ENCODE results near the gene SLC39A9.

SLC39A9 gene

DNA sequence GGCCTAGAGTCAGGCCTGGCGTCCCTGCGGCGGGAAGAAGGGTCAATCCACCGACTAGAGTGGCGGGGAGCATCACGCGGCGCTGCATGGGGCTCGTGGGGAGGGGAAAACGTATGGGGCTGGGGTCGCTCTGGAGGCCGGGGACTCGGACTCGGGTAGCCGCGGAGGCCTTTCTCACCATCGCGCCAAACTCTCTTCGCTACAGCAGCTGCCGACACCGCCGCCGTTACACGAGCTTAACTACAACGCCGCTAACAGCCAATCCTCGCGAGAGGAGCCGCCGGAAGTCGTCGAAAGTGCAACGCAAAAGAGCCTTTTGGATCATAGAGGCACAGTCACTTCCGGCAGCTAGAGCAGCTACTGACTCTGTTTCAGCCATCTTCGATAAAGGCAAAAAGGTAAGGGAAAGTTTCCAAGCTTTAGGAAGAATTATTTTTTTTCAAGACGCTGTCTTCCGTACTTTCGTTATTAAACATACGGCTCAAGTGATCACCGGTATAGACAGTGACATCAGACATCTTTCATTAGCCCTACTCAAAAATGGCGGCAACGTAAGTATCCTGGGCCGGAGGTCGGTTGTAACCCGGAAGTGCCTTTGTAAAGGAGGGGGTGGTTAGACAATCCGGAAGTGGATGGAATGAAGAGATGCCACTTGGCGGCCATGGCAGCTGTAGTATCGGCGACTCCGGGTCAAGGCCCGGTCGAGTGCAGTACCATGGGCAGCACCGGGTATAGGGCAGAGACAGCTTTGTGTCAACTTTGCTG lies at the start of gene SLC39A9, which contains the start of gene ERH:
TSS of gene SLC39A9 (plus strand) at position 640 of the 765 bp plus-strand sequence. CDS start 678 bp downstream, outside the sequence.
TSS of gene ERH (minus strand) at position 247 of the 765 bp plus-strand sequence. CDS start at position 181, 66 bp downstream.
- peak; percentile 89 to 99 for DNase-seq

DNA sequence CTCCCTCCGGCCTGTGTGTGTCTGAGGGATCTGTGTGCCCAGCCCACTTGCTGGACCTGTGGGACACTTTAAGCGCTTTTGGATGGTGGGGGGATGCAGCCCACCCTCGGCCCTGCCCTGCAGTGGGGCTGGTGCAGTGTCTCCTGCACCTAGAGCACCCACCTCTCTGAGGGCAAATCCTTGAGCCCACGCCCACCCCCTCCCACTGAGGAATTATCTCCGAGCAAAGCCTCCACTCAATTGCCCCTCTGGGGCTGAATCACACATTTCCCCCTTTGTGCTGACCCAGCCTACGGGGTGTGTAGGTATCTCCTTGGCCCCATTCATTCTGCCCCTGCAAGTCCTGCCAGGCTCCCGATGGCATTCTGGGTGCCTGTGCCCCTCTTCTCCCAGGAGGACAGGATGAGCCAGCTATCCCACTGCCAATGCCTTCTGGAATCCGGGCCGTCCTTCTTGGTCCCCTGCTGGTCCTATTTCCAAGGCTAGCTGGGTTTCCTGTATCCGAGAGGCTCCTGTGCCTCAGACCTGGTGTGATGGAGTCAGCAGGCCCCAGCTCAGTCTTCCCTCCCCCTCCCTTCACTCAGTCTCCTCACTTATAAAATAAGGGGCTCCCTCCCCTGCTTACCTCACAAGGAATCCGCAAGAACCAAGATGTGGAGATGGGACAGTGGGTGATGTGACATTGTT lies 49.3 kb upstream of the SLC39A9 start:
- DNase-seq = no peak

- no peak for DNase-seq
Observed at GRCh38 chr14:69350892-69351291, 47.6 kb upstream of the SLC39A9 start.

GRCh38 chr14:69351385-69351784 lies 47.1 kb upstream of the SLC39A9 start:
- no peak for DNase-seq

DNA sequence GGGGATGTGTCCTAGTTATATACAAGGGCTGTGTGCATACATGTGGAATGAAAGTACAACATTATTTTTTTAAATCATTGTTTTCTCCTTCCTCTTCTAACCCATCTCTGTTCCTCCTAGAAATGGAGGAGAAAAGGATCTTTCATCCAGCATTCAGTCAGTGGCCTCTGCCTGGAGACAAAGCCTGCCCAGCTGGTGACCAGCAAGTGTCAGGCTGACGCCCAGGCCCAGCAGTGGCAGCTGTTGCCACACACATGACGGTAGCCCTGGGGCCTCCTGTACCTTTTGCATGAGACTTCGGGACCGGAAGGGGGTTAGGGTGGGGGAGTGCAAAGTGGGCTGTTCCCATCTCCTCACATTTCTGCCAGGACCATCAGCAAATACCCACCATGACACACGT lies 46.6 kb upstream of the SLC39A9 start:
- no peak for DNase-seq

GRCh38 chr14:69353168-69353567 lies 45.3 kb upstream of the SLC39A9 start:
- DNase-seq = no peak

DNA sequence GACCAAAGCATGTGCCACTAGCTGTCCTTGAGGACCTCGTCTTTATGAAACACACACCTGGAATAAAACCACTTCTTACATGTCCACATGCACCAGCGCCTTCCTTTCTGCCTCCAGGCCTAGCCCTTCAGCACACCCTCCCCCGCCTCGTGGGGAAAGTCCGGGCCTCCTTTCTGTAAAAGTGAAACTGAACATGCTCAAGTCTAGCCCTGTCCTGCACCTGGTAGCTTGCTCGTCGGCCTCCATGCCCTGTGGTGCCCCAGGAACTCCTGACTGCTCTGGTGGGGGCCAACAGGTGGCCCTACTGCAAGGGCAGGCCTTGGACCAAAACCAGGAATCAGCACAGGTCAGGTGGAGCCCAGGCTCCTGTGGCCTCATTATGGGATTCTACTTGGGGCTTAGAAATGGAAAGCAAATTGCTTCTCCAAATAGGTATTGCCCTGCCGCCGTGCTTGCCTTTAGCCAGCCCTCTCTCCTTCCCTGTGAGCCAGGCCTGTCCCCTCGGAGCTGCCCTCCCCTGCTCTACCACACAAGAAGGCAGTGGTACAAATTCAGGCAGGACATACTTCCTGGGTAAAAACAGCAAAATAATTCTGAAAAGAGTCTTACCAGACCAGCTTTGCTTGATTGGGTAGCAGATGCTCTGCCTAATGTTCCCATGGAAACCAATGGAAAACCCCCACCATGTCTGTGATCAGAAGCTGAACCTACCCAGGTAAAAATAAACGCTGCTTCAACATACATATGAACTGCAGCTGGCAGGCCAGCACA lies 43.9 kb upstream of the SLC39A9 start:
- DNase-seq = no peak

DNA sequence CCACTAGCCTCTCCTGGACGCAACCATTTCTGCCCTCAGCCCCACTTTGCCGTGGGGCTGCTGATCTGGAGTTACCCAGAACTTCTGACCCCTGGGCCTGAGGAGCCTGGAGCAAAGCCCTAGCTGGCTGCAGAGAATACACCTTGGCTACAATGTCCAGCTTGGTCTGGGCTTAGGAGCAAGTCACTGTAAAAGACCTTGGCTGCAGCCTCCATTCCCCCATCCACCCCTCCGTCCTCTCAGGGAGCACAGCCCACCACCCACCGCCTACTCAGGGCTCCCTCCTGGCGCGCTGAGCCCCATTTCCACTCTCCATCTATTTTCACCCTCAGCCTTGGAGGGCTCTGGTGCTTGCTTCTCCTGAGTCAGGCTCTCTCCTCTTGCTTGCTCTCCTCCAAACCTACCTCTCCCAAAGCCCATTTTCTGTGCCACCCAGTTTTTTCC lies 43.3 kb upstream of the SLC39A9 start:
- no peak for DNase-seq

- DNase-seq = no peak
Observed at GRCh38 chr14:69355607-69356281, 42.7 kb upstream of the SLC39A9 start.

- DNase-seq = no peak
Observed at GRCh38 chr14:69356903-69357543, 41.5 kb upstream of the SLC39A9 start.

DNA sequence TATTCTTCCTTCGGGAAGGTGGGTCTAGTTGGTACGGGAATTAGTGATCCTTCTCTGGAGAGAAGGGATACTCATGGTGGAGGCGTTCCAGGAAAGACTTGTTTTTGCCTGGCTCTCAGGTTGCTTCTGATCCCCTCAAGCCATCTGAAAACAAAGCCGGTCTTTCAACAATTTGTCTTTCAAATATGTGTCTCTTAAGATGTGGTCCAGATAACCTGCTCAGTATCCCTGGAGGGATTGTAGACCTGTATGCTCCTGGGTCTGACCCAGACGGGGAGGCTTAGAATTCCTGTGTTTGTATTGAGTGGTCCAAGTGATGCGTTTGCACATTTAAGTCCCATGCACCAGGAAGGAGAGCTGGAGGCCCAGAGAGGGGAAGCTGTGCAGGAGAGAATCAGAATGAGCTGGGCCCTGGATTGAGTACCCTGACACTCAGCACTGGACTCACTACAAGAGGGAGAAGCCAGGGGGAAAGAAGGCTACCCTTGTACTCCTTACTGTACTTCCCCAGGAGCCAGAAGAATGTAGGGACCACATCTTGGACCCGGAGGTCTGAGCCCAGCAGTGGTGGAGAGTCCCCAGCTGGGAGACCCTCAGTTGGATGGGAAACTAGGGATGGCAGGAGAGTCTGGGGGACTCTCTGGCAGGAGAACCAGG lies 40.8 kb upstream of the SLC39A9 start:
- DNase-seq = no peak

- no peak for DNase-seq
Observed at GRCh38 chr14:69358233-69358963, 40.1 kb upstream of the SLC39A9 start.

- DNase-seq = no peak
Observed at GRCh38 chr14:69358966-69359365, 39.5 kb upstream of the SLC39A9 start.

DNA sequence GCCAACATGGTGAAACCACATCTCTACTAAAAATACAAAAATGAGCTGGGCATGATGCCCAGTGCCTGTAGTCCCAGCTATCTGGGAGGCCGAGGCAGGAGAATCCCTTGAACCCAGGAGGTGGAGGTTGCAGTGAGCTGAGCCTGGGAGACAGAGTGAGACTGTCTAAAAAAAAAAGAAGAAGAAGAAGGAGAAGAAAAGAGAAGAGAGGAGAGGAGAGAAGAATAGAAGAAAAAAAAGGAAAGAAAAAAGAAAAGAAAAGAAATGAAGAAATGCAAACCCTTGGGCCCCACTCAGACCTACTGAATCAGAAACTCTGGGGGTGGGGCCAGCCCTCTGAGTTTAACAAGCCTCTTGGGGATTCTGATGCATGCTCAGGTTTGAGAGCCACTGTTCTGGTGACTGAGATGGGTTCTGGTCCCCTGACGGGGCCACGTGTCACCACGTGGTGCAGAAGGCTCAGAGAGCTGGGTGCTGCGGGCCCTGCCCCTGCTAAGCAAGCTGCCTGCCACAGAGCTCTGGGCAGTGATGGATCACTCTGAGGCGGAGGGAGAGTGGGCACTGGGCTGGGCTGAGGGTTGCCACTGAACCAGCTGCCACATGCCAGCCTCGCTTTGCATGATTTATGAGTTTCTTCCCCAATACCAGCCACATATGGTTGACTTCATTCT lies 37.9 kb upstream of the SLC39A9 start:
- DNase-seq = no peak

DNA sequence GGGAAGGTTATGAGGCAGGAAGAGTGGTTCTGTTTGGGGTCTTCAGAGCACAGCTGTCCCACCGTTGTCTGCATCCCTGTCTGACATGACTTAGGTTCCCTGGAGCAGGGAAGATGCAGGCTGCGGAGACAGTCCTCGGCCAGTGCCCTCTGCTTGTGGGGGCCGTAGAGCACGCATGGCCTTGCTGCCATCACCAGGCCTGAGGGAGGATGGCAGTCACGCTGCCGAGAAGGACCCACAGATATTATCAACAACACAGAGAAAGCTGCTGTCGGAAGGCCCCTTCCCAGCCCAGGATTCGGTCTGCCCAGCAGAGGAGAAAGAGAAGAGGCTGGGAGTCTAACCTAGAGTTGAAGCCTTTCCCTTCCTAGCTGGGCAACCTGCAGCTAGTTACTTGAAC lies 35.4 kb upstream of the SLC39A9 start:
- DNase-seq = peak; percentile 7 to 10

GRCh38 chr14:69363964-69364363 lies 34.5 kb upstream of the SLC39A9 start:
- DNase-seq = no peak

- DNase-seq = no peak
Observed at GRCh38 chr14:69364378-69364777, 34.1 kb upstream of the SLC39A9 start.

- DNase-seq = no peak
Observed at GRCh38 chr14:69366069-69366468, 32.4 kb upstream of the SLC39A9 start.

- no peak for DNase-seq
Observed at GRCh38 chr14:69366761-69367160, 31.7 kb upstream of the SLC39A9 start.

GRCh38 chr14:69368381-69368780 lies 30.1 kb upstream of the SLC39A9 start:
- no peak for DNase-seq
